Measurements from ENCODE around the gene NID1. TPM values are rescaled to one million over a fixed set of nuclear protein-coding genes. Genes with fewer than 3 reads are reported as not detected.
"Not testable (repeated sequence)": the region's sequence is repeated elsewhere in the genome, so short reads cannot be mapped to it uniquely, and the experiment has no call there.

Gene NID1
- total RNA-seq, 1 donor from 2014 or later: 0.11 TPM

DNA sequence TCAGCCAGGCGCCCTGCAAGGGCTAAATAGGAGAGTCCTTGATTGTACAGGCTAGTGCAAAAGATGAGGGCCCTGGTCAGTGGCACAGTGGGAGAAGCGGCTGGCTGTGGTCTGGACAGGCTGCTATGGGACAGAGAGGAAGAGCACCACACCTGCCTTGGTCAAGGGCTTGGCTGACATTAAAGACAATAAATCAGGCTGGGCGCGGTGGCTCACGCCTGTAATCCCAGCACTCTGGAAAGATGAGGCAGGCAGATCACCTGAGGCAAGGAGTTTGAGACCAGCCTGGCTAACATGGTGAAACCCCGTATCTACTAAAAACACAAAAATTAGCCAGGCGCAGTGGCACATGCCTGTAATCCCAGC lies 62.9 kb downstream of the NID1 start:
- intact Hi-C loops (cut with micrococcal nuclease): loop anchor here (10.0 kb wide), 1 partner anchor 793 kb away; the partner anchor contains the start of gene MTR

DNA sequence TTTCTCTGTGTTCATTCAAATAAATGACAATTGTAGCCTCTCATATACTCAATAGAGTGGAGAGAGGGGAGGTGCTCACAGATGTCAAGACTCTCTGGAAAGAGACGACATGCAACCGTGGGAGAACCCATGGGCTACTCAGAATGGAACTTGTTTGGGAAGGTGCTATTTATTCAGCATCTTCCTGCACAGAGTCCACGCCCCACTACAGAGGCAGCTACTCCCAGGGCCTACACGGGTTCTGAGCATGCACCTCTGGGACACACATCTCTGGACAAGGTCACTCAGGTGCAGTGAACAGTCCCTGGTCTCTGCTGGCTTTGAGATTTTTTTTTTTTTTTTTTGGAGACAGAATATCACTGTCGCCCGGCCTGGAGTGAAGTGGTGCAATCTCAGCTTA lies 64.1 kb downstream of the NID1 start:
- intact Hi-C loops (cut with micrococcal nuclease): loop anchor here (10.0 kb wide), 1 partner anchor 794 kb away; the partner anchor contains the start of gene MTR

DNA sequence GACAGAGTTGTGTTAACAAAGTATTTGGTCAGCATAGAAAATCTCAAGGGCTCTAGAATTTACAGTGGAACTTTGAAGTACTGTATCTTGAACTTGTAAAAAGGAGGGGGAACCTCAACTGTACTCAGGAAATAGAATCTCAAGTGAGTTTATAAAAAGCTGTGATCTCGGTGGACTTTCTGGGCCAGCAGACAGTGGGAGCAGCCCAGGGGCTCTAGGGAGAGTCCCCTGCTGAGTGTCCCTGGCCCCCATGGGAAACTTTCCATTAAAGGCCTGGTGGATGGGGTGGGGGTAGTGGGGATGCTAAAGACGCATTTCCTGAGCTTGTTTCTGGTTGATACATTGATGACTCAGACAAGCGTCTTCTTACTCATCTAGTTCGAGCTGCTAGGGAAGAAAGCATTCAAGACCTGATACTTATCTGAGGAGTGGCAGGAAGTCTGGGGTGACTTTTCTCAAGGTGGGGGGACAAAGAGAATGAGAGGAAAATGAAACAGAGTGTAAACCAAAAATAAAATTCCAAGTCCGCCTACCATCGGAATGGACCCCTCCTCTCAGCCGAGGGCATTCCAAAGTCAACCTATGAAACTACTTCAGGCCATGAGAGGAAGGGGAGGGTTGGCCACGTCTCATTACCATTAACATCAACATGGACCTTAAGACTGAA lies 65.5 kb downstream of the NID1 start:
- intact Hi-C loops (cut with micrococcal nuclease): loop anchor here (1.0 to 10.0 kb wide), 11 partner anchors 28 to 1399 kb away; partner anchors contain the start of genes ARID4B, B3GALNT2, ERO1B and GGPS1

DNA sequence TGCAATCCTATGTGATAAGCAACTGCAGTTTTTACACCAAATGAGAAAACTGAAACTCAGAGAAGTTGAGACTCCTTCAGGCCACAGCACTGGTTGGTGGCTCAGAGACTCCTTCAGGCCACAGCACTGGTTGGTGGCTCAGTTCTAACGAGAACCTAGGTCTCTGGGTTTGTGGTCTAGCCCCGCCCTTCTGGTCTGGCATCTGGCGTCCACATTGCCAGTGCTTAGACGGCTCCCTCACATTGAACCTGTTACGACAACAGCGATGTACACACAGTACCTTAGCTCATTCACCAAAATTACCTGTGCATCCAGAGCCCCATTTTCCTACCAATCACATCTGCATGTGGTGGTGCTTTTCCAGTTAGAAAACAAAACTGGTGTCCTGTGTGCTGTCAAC lies 66.1 kb downstream of the NID1 start:
- intact Hi-C loops (cut with micrococcal nuclease): loop anchor here (1.0 to 10.0 kb wide), 11 partner anchors 28 to 1398 kb away; partner anchors contain the start of genes ARID4B, B3GALNT2, ERO1B and GGPS1

DNA sequence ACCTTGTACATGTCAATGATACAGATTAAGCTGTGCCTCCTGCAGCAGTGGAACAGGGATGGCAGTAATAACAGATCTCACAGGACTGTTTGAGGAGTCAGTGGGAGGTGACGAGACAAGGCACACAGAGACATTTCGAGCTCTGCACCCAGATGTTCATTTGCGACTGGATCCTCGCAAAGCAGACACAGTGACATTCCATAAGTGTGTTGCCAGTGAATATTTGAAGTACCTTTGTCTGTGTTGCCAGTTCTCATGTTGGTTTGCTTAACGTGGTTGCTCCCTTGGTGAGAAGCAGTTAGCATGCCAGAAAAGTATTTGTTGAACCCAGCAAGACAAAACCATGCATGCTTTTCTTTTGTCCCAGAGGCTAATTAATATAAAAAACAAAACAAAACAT lies 67.0 kb downstream of the NID1 start:
- intact Hi-C loops (cut with micrococcal nuclease): loop anchor here (2.0 to 10.0 kb wide), 6 partner anchors 69 to 1397 kb away; partner anchors contain the start of genes ARID4B, ERO1B, GGPS1 and HEATR1

DNA sequence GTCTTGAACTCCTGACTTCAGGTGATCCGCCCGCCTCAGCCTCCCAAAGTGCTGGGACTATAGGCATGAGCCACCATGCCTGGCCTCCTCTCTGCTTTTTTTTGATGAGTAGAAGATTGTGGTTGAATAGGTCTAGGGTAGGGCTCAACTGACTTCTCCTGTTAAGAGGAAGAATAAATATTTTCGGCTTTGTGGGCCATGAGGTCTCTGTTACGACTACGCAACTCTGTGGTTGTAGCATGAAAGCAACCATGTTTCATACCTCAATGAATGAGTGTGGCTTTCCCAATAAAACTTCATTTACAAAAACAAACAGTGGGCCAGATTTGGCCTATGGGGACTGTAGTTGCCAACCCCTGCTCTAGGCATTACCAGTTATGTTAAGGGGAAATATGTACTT lies 67.8 kb downstream of the NID1 start:
- intact Hi-C loops (cut with micrococcal nuclease): loop anchor here (5.0 to 10.0 kb wide), 2 partner anchors 288 to 525 kb away; partner anchors contain the start of genes ERO1B and LGALS8

DNA sequence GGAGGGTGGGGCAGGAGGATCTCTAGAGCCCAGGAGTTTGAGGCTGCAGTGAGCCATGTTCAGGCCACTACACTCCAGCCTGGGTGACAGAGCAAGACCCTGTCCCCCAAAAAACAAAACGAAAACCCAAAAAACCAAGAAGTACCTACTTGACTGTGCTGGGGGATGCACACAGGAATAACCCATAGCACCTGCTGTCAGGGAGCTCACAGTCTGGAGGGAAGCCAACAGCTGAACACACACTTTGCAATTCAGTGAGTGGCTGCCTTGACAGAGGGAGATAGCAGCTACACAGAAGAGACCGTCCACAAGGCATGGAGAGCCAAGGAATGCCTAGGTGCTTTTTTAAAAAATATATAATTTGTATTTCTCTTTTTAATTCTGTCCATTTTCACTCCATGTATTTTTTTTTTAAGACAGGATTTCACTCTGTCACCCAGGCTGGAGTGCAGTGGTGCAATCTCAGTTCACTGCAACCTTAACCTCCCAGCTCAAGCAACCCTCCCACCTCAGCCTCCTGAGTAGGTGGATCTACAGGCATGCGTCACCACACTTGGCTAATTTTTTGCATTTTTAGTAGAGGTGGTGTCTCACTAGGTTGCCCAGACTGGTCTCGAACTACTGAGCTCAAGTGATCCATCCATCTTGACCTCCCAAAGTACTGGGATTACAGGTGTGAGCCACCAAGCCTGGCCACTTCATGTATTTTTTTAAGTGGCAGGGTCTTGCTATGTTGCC lies 68.7 kb downstream of the NID1 start:
- intact Hi-C loops (cut with micrococcal nuclease): loop anchor here (5.0 to 10.0 kb wide), 2 partner anchors 289 to 526 kb away; partner anchors contain the start of genes ERO1B and LGALS8

DNA sequence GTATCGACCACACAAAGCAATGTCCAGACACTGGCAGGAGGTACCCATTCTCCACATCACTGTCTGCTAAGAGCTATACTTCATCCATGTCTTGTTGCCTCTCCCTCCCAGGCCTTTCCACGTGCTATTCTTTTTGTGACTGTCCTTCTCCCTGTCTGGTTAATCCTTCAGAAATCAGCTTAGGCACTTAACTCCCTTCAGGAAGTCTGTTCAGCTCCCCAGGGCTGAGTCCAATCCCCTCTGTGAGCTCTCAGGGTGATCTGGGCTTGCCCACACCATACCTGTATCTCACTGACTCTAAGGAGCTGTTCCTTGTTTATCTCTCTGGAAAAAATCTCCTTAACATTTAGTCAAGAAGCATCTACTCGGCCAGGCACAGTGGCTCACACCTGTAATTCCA lies 69.4 kb downstream of the NID1 start:
- intact Hi-C loops (cut with micrococcal nuclease): loop anchor here (5.0 to 10.0 kb wide), 2 partner anchors 289 to 527 kb away; partner anchors contain the start of genes ERO1B and LGALS8

DNA sequence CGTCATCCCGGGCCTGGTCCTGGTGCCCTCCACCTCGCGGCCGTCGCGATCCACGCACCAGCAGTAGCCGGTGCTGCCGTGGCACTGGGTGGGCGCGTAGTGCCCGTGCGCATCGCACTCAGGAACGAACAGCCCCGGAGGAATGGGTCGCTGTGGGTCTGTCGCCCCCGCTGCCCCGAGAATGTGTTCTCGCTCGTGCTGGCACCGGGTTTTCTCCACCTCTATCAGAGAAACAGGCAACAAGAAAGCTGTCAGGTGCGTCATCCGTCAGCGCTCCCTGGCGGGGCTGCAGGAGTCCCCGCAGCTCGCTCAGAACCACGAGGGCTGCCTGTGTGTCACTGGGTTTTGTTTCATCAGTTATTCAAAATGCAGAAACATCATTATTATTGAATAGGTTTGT lies 71.2 kb downstream of the NID1 start:
- intact Hi-C loops (cut with micrococcal nuclease): loop anchor here (10.0 kb wide), 1 partner anchor 291 kb away; the partner anchor contains the start of gene ERO1B

DNA sequence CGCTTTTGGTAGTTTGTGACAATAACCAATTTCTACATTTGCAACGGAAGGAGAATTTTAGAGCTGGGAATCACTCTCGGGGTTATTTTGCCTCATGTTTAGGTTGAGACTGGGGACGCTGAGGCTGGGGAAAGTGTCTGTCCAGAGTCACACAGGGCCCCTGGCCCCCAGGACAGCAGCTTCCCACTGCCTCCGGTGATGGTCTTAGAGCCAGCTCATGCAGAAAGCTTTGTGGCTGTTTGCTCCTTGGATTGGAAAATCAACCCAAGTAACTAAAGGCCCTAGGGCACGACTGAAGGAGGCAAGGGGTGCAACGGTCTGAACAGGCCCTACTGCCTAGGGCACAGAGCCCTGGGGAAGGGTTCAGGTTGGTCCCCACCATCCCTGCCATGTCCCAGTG lies 72.0 kb downstream of the NID1 start:
- intact Hi-C loops (cut with micrococcal nuclease): loop anchor here (10.0 kb wide), 1 partner anchor 292 kb away; the partner anchor contains the start of gene ERO1B

DNA sequence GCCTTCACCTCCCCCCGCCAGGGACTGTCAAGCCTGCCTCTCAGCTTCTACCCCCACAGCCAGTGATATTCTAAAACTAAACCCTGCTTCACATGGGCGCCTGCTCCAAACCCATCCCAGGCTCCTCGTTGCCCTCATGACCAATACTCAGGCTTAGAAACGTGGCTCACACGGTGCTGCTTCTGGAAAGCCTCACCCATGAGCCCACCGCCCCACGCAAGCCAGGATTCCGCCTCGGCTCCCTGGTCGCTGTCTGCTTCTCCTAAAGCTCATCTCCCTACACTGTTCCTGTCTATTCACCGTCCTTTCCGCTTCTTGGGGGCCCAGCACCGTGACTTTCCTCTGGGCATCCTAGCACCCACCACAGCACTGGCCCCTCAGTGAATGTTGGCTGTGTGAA lies 72.5 kb downstream of the NID1 start:
- intact Hi-C loops (cut with micrococcal nuclease): loop anchor here (10.0 kb wide), 1 partner anchor 292 kb away; the partner anchor contains the start of gene ERO1B

DNA sequence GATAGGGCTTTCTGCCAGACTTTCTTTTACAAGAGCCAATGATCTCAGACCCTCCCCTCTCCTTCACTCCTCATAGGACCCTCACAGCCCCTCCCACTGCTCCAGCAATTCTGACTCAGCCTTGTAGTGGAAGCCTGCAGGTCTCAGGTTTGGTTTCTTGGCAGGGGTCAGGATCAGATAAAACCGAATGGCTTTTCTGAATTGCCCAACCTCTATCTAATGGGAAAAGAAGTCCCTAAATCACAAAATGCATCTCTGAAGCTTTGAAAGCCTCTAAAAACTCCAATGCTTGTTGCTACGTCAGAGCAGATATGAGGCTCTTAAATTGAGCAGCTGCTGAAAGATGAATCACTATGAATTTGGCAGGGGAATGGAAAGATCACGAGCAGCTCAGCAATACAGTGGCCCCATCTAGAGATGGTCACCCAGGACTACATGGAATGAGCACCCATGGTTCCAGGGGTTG lies 74.5 kb downstream of the NID1 start:
- intact Hi-C loops (cut with micrococcal nuclease): loop anchor here (10.0 kb wide), 1 partner anchor 294 kb away; the partner anchor contains the start of gene ERO1B

DNA sequence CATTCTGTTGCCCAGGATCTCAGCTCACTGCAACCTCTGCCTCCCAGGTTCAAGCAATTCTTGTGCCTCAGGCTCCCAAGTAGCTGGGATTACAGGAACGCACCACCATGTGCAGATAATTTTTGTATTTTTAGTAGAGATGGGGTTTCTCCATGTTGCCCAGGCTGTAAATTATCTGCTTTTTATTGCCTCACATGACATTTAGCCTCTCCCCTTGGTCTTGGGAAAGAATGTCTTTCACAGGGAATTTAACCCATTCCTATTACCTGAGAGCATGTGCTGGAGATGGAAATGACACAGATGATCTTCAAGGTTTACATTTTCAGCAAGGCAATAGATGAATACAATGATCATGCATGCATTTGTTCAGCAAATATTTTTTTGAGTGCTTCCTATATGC lies 75.8 kb downstream of the NID1 start:
- intact Hi-C loops (cut with micrococcal nuclease): no loop called here

DNA sequence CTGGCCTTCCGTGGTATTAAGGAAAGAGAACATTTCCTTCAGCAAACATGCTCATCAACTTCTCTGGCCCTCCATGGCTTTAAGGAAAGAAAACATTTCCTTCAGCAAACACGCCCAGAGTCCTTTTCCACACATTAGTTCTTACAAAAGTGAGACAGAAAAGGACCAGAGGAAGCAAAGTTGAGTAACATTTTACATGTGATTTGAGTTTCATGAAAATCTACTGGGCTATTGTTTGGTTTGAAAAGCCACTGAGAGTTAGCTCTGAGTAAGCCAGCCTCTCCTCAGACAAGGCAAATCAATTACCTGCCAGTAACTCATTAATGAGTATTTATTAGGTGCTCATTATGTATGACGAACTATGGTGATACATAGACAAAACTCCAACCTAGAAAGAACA lies 78.0 kb downstream of the NID1 start:
- intact Hi-C loops (cut with micrococcal nuclease): no loop called here

DNA sequence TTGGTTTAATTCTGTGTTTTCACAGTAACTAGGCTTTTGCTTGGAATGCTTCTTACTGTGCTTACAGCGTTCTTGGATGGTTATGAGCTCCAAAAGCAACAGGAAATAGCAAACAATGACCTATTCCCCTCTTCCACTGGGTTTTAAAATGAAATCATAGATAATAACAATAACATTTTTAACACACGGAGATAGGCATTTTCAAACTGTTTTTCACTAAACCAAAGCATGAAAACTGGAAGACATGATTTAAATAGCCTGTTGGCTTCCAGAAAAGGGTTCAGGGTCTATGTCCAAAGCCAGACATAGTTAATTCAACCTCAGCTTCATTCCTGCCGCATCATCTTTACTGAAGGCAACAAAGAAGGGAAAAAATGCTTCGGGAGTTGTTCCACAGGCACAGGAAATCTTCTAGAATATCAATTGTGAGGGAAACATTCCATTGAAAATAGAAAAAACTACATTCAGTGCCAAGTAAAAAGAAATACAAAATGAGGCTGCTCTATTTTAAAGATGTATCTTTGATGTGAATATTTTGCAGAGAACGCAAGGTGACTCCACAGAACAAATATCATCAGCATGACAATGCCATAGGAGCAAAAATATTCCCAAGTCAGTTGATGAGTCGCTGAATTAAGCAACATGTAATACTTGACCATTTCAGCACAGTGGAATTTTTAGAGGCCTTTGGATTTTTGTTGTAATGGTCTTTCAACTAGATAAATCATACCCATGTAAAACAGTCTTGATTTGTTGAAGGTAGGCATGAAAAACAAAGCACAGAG lies 80.7 kb downstream of the NID1 start:
- intact Hi-C loops (cut with micrococcal nuclease): no loop called here

DNA sequence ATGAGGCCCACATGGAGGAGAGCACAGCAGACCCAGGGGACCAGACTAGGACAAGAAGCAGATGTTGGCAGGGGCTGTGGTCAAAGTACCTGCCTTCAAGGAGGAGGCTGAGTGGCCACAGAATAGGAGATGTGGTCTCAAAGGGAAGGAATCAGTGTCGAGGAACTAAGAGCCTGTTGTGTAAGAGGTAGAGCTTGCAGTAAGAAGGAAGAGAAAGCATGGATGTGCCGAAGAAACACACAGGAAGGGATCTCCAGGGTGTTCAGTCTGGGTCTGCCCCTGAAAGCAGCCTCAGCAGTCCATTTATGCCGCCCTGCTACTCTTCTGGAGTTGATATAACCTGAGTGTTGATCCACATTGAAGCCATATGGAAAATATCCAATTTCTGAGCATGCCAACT lies 83.9 kb downstream of the NID1 start:
- intact Hi-C loops (cut with micrococcal nuclease): no loop called here

DNA sequence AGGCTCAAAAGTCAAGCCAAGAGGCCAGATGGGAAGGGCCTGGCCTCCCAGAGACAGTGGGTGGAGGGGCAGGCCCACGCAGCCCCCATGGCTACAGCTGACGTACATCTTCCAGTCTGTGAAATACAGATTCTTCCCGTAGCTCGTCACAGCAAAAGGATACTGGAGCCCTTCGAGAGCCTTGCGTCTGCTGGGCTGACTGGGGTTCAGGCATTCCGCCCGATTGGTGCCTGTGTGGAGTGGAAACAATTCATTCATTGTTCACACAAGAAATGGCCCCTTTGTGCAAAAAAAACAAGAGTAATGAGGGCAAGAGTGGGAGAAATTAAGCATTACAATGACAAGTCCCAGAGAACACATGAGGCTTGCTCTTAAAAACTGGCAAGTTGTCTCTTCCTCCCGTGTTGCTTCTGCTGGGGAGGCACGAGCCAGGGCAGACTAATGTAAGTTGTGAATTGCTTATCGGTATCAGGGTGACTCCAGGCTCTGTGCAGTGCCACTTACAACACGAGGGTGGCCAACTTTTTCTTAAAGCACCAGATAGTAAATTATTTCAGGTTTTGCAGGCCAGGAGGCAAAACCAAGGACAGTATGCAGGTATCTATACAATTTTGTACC lies 85.1 kb downstream of the NID1 start:
- intact Hi-C loops (cut with micrococcal nuclease): no loop called here

DNA sequence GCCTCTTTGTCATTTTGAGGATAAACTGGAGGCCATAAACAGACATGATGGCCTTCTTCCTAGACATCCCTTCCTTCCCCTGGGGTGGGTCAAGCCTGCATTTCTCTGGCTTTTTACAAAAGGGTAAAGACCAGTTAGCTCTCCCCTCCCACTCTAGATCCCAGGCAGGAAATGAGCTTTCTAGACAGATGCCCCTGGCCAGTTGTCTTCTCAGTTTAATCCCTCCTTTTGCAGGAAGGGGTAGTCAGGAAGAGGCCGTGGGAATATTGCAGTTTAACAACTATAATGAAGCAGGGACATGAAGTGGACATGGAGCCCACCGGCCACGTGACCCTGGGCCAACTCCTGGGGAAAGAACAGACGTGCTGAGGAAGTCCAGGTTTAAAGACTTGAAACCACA lies 85.7 kb downstream of the NID1 start:
- intact Hi-C loops (cut with micrococcal nuclease): no loop called here

DNA sequence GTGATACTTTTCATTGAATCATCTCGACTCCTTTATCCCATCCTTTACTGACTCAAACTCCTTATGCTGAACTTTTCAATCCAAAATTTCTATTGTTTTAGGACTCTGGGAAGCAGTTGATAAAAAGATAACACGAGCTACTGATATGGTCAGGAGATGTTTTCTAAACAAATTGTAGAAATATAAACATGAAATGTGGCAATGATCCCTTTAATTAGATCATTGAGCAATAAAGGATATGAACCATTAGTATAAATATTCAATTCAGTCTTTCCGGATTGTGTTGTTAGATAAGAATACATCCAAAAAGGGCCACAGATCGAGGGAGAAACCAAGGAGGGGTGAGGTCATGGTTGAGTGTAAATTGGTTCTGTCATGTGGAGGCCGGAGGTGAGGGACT lies 88.4 kb downstream of the NID1 start:
- intact Hi-C loops (cut with micrococcal nuclease): no loop called here

DNA sequence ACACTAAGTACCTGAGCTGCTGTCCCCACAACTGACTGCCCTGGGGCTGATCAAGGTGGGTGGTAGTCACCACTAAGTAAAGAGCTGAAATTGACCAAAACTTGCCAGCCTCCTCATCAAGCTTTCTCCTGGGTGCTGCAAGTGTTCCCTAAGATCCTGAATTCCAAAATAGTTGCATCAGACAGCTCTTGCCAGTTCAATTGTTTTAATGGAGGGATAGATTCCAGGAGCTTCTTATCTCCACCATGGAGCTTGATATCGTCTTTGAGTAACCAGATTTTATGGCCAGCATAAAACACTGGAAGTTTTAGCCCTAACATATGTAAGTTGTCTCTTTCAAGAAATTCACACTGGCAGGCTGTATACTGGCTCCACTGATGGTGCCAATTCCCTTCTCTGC lies 90.3 kb downstream of the NID1 start:
- intact Hi-C loops (cut with micrococcal nuclease): no loop called here

DNA sequence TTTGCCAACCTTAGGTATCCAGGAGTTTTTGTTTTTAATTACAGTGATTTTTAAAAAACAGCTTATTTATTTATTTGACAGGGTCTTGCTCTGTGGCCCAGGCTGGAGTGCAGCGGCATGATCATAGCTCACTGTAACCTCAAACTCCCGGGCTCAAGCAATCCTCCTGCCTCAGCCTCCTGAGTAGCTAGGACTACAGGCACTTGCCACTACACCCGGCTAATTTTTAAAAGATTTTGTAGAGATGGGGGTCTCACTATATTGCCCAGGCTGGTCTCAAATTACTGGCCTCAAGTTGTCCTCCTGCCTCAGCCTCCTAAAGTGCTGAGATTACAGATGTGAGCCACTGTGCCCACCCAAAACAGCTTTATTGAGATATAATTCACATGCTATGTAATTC lies 92.2 kb downstream of the NID1 start:
- intact Hi-C loops (cut with micrococcal nuclease): not testable (repeated sequence)
